ENCODE results near the gene MCEMP1.

DNA sequence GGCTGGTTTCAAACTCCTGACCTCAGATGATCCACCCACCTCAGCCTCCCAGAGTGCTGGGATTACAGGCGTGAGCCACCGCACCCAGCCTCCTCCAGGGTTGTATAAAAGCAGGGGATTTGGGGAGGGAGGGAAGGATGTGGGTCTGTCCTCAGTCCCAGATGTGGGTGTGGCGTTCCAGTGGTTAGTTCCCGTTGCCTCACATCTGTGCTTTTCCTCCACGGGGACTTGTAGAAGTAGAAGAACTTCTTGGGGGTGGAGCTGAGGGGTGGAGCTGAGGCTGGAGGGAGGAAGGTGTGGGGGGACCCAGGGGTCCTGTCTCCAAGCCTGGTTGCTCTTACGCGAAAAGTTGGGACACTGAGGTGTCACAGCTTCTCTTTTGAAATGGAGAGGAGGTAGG lies 514 bp upstream of the MCEMP1 start:
- TF ChIP-seq POLR2A (IDR thresholded peaks at IDR 0.05; ENCODE audit: low read length): no peak
- no peak for TF ChIP-seq GATA1 (IDR thresholded peaks at IDR 0.05; ENCODE audit: low read depth, low read length)

Data from erythroblast (primary cell).